HG03521 (cell line): Measurements from ENCODE around the gene PEX3.
A peak's percentile ranks its signal among the peaks of the same experiment; 100 is the strongest.

Experiments used
- ATAC-seq: cut with Tn5 transposase; IDR thresholded peaks from one replicate; pipeline ENCODE4 v1.9.1; 2021; ENCODE audit warnings: mild to moderate bottlenecking, moderate library complexity; ENCODE audit not compliant: unreplicated experiment

Gene PEX3

GRCh38 chr6:143450453-143451371 lies at the start of gene PEX3, which contains the start of gene ADAT2:
Gene PEX3, plus strand, starts transcription at chr6:143450805. Its CDS starts 238 bp downstream, at chr6:143451043.
Gene ADAT2, minus strand, starts transcription at chr6:143450695. Its CDS starts 37 bp downstream, at chr6:143450658.
- ATAC-seq = peak; percentile 97

GRCh38 chr6:143401068-143401446 lies 49.5 kb upstream of the PEX3 start:
- no peak for ATAC-seq

GRCh38 chr6:143401636-143402370 lies 48.8 kb upstream of the PEX3 start:
- no peak for ATAC-seq

- ATAC-seq = no peak
These were observed 47.8 kb upstream of the PEX3 start for GRCh38 chr6:143402721-143403336.

- no peak for ATAC-seq
These were observed 45.0 kb upstream of the PEX3 start for GRCh38 chr6:143405373-143406154.

GRCh38 chr6:143406673-143407072 lies 43.9 kb upstream of the PEX3 start:
- no peak for ATAC-seq

GRCh38 chr6:143408151-143408786 lies 42.3 kb upstream of the PEX3 start:
- no peak for ATAC-seq

GRCh38 chr6:143408787-143409162 lies 41.8 kb upstream of the PEX3 start:
- ATAC-seq = no peak

- no peak for ATAC-seq
These were observed 39.7 kb upstream of the PEX3 start for GRCh38 chr6:143410859-143411270.

GRCh38 chr6:143414769-143415168 lies 35.8 kb upstream of the PEX3 start:
- no peak for ATAC-seq

- no peak for ATAC-seq
These were observed 31.1 kb upstream of the PEX3 start for GRCh38 chr6:143419526-143419925.

- no peak for ATAC-seq
These were observed 24.6 kb upstream of the PEX3 start for GRCh38 chr6:143426026-143426425.

- peak; percentile 100 for ATAC-seq
These were observed 23.3 kb upstream of the PEX3 start for GRCh38 chr6:143427109-143427817.

GRCh38 chr6:143429970-143430369 lies 20.6 kb upstream of the PEX3 start:
- no peak for ATAC-seq

- ATAC-seq = no peak
These were observed 19.4 kb upstream of the PEX3 start for GRCh38 chr6:143431226-143431625.

GRCh38 chr6:143432588-143432987 lies 18.0 kb upstream of the PEX3 start:
- no peak for ATAC-seq

GRCh38 chr6:143441010-143441409 lies 9.6 kb upstream of the PEX3 start:
- no peak for ATAC-seq

GRCh38 chr6:143441680-143442545 lies 8.7 kb upstream of the PEX3 start:
- no peak for ATAC-seq

GRCh38 chr6:143443096-143443495 lies 7.5 kb upstream of the PEX3 start:
- ATAC-seq = no peak
